HepG2 (cell line): ENCODE data around the gene EPB41L3. TPM values are rescaled to one million over a fixed set of nuclear protein-coding genes. Genes with fewer than 3 reads are reported as not detected.

Experiments used
- ATAC-seq: fragments of 200-7000 bp; cut with Tn5 transposase; 3 replicates; pipeline ENCODE4 v1.9.1; 2020; ENCODE audit warnings: mild to moderate bottlenecking, moderate library complexity
- BruUV-seq: library from RNA; stranded (reverse); fragments of 400-500 nt; replicated peaks from 2 replicates; lab custom pipeline; 2021; lab: Mats Ljungman, UMichigan
- CTCF ChIA-PET: fragments of 300-600 bp; formaldehyde crosslinking; extraction: SDS; loops from one replicate; lab custom pipeline; 2021; ENCODE audit warnings: low total read pairs, inconsistent platforms, low intra/inter-chr PET ratio; lab: Yijun Ruan, JAX
- POLR2A ChIA-PET: fragments of 350-600 bp; sonication (Branson Sonifier 250); formaldehyde crosslinking; loops from one replicate; lab custom pipeline; 2020; ENCODE audit warnings: antibody characterized with exemption, inconsistent platforms; lab: Yijun Ruan, JAX
- DNase-seq: peaks from one replicate; pipeline ENCODE4 v3.0.0-alpha.2; 2015; ENCODE audit warnings: low spot score
- FAIRE-seq: peaks from 3 replicates; lab custom pipeline; 2011; peaks lifted over from hg19 to GRCh38; lab: Jason Lieb, UNC
- H2AFZ ChIP-seq: one replicate; pipeline ENCODE4 v1.6.1; 2011; ENCODE audit warnings: low read length, inconsistent platforms
- H3K27ac ChIP-seq: fragments of 300-600 bp; 3 replicates; pipeline ENCODE4 v1.8.0; 2011; ENCODE audit warnings: mixed run types, mild to moderate bottlenecking, mixed read lengths, low read length, inconsistent platforms; ENCODE audit not compliant: insufficient read depth; ENCODE audit errors: extremely low read length
- H3K27me3 ChIP-seq, 2 experiments: fragments of 200-600 bp in 1 of 2; 2 replicates in 1 of 2; 3 replicates in 1 of 2; pipeline versions ENCODE4 v1.6.0 to v1.8.0; 2011; ENCODE audit warnings: low read length in 2 of 2, mild to moderate bottlenecking in 2 of 2, moderate library complexity in 2 of 2, inconsistent platforms in 1 of 2; ENCODE audit not compliant: insufficient read depth in 2 of 2, control insufficient read depth in 1 of 2
- H3K36me3 ChIP-seq, 2 experiments: fragments of 200-600 bp in 1 of 2; replicated peaks in 1 of 2; 2 replicates in 1 of 2; 3 replicates in 1 of 2; pipeline versions ENCODE4 v1.5.1 to v1.8.0; 2011; ENCODE audit warnings: low read length in 2 of 2, inconsistent platforms in 1 of 2; ENCODE audit not compliant: insufficient read depth in 2 of 2, control insufficient read depth in 1 of 2
- H3K4me1 ChIP-seq: 2 replicates; pipeline ENCODE4 v1.5.1; 2012; ENCODE audit warnings: low read length, inconsistent platforms; ENCODE audit not compliant: insufficient read depth
- H3K4me2 ChIP-seq: 2 replicates; pipeline ENCODE4 v1.6.0; 2011; ENCODE audit warnings: low read depth, low read length, inconsistent platforms
- H3K4me3 ChIP-seq, 3 experiments: fragments of 200-600 bp in 1 of 3; sonication (generic), shearing (Covaris generic) in 1 of 3; replicated peaks in 1 of 3; 2 replicates each; pipeline ENCODE4 v1.5.1; 2011 to 2016; ENCODE audit warnings: low read length in 3 of 3, inconsistent platforms in 2 of 3, low read depth in 2 of 3, mild to moderate bottlenecking in 2 of 3, control low read depth in 1 of 3, mixed read lengths in 1 of 3; ENCODE audit not compliant: insufficient read depth in 1 of 3
- H3K79me2 ChIP-seq: one replicate; pipeline ENCODE4 v1.6.1; 2011; ENCODE audit warnings: low read length, inconsistent platforms; ENCODE audit not compliant: insufficient read depth
- H3K9ac ChIP-seq: 2 replicates; pipeline ENCODE4 v1.6.0; 2011; ENCODE audit warnings: mild to moderate bottlenecking, low read depth, low read length, inconsistent platforms; ENCODE audit not compliant: insufficient read depth
- H3K9me3 ChIP-seq: 2 replicates; pipeline ENCODE4 v1.5.1; 2012; ENCODE audit warnings: mild to moderate bottlenecking, low read length
- H4K20me1 ChIP-seq: 2 replicates; pipeline ENCODE4 v1.6.0; 2011; ENCODE audit warnings: inconsistent platforms, mild to moderate bottlenecking, low read length, moderate library complexity; ENCODE audit not compliant: insufficient read depth
- CBFB ChIP-seq: sonication (generic); formaldehyde crosslinking; IDR thresholded peaks from 2 replicates; pipeline ENCODE4 v1.4.0; 2020; ENCODE audit warnings: missing genetic modification reagents
- FOXK1 ChIP-seq: sonication (generic); formaldehyde crosslinking; IDR thresholded peaks from 2 replicates; pipeline ENCODE4 v1.4.0; 2020; ENCODE audit warnings: low read depth, missing genetic modification reagents, borderline replicate concordance
- HMG20A ChIP-seq: IDR thresholded peaks from 2 replicates; pipeline ENCODE4 v1.6.1; 2016; ENCODE audit warnings: borderline replicate concordance
- HOXA3 ChIP-seq: sonication (generic); formaldehyde crosslinking; IDR thresholded peaks from 2 replicates; pipeline ENCODE4 v1.5.0; 2020; ENCODE audit warnings: missing genetic modification reagents
- KDM6A ChIP-seq: IDR thresholded peaks from 2 replicates; pipeline ENCODE4 v1.6.1; 2016; ENCODE audit warnings: low read depth
- KMT2B ChIP-seq: IDR thresholded peaks from 2 replicates; pipeline ENCODE4 v1.6.1; 2016; ENCODE audit warnings: missing genetic modification reagents, missing compliant biosample characterization
- MYC ChIP-seq: sonication (generic); formaldehyde crosslinking; IDR thresholded peaks from 2 replicates; pipeline ENCODE4 v1.9.0; 2021; ENCODE audit warnings: missing genetic modification reagents, borderline replicate concordance
- PAF1 ChIP-seq: IDR thresholded peaks from 2 replicates; pipeline ENCODE4 v1.6.1; 2016; ENCODE audit warnings: missing genetic modification reagents, missing compliant biosample characterization
- PRPF4 ChIP-seq: fragments of 200-400 bp; formaldehyde crosslinking; IDR thresholded peaks from 2 replicates; pipeline ENCODE4 v1.6.1; 2016; ENCODE audit warnings: low read length, low read depth; ENCODE audit not compliant: poor library complexity, severe bottlenecking
- SNAPC4 ChIP-seq: sonication (generic); formaldehyde crosslinking; IDR thresholded peaks from 2 replicates; pipeline ENCODE4 v1.4.0; 2020; ENCODE audit warnings: mild to moderate bottlenecking, missing genetic modification reagents
- SP4 ChIP-seq: sonication (generic); formaldehyde crosslinking; IDR thresholded peaks from 2 replicates; pipeline ENCODE4 v1.8.1; 2023; ENCODE audit warnings: mild to moderate bottlenecking, missing genetic modification reagents
- TCF7 ChIP-seq: sonication (generic); IDR thresholded peaks from 2 replicates; pipeline ENCODE4 v1.6.1; 2016; ENCODE audit warnings: antibody characterized with exemption, low read depth
- ZFP1 ChIP-seq: IDR thresholded peaks from 2 replicates; pipeline ENCODE4 v1.6.1; 2016
- ZFYVE20 ChIP-seq: sonication (generic); formaldehyde crosslinking; IDR thresholded peaks from 2 replicates; pipeline ENCODE4 v1.8.0; 2023; ENCODE audit warnings: low read depth, mild to moderate bottlenecking, moderate library complexity, missing genetic modification reagents, borderline replicate concordance
- ZKSCAN8 ChIP-seq: IDR thresholded peaks from 2 replicates; pipeline ENCODE4 v1.6.1; 2016; ENCODE audit warnings: borderline replicate concordance, missing genetic modification reagents, missing compliant biosample characterization
- ZNF121 ChIP-seq: sonication (generic); formaldehyde crosslinking; IDR thresholded peaks from 2 replicates; pipeline ENCODE4 v1.5.0; 2020; ENCODE audit warnings: mild to moderate bottlenecking, missing genetic modification reagents
- ZNF33B ChIP-seq: sonication (generic); formaldehyde crosslinking; IDR thresholded peaks from 2 replicates; pipeline ENCODE4 v1.5.1; 2020; ENCODE audit warnings: mild to moderate bottlenecking, missing genetic modification reagents
- WGBS: methylation state at CpG from one replicate; pipeline ENCODE4 v1.1.6; 2017; ENCODE audit warnings: low lambda C conversion rate; 5-methylcytosine and 5-hydroxymethylcytosine counted together
- in situ Hi-C: cut with HindIII; loops from 2 replicates; pipeline ENCODE4 v1.10.0; 2017; ENCODE audit warnings: low pct_unique_long_range_greater_than_20kb; ENCODE audit not compliant: extremely low pct_ligation_motif_present
- intact Hi-C: fragments of 100-400 bp; cut with micrococcal nuclease; formaldehyde crosslinking; loops from one replicate; pipeline ENCODE4 v1.10.0; 2022; ENCODE audit not compliant: unreplicated experiment
- polyA plus RNA-seq, 8 experiments: library from polyadenylated mRNA; depleted of rRNA in 3 of 8; stranded (reverse) in 7 of 8; unstranded in 1 of 8; fragments of >200 nt; fragmentation: Illumina TruSeq in 4 of 8; extraction: Trizol in 4 of 8; gene quantifications; 2 replicates each; pipeline versions ENCODE4 v1.2.1 to v1.2.3, GENCODE V29; 2011 to 2016; ENCODE audit warnings: low read depth in 4 of 8, missing spikeins in 1 of 8, mixed read lengths in 1 of 8; ENCODE audit not compliant: insufficient read depth in 1 of 8
- total RNA-seq, 5 experiments: library from RNA; depleted of rRNA; stranded (reverse); fragments of >200 nt; fragmentation: Illumina TruSeq; extraction: Trizol; gene quantifications; 2 replicates each; pipeline ENCODE4 v1.2.3, GENCODE V29; 2016; ENCODE audit warnings: low read depth in 1 of 5

EPB41L3 gene
- total and polyA plus RNA-seq, 2 of the 13 experiments (the other 11 are each of a cell fraction or from before 2014, with no cell fraction given) = not detected

DNA sequence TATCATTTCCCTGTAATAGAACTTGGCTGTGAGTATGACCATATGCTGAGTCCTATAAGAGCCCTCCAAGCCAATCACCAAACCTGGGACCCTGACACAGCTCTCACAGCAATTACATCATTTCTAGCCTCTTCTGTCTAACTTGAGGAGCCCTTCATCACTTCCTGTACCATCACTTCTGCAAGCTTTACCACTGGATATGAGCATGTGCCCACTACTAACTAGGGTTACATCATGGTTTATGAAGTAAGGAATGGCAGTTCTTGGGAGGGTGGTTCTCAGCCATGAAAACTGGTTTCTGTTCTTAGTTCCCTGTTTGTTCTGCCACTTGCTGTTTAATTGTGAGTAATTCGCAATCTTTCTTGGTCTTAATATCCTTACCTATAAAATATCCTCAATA lies 31.0 kb upstream of the EPB41L3 start:
- Histone ChIP-seq H3K9me3 (no peaks in the 10 kb centered on the region), H3K9ac (no peak overlapping the region), H2AFZ (no peak overlapping the region), H3K79me2 (no peaks in the 10 kb centered on the region), H3K27ac (no peak overlapping the region), H3K4me2 (no peak overlapping the region), H3K36me3 (no peaks in the 10 kb centered on the region), H4K20me1 (no peaks in the 10 kb centered on the region), H3K27me3 (no peaks in the 10 kb centered on the region), H3K4me1 (no peaks in the 10 kb centered on the region), H3K4me3 (no peak overlapping the region)
- ATAC-seq (no peak), FAIRE-seq (no peak), DNase-seq (no peak)
- intact Hi-C loops = no loop called here
- POLR2A ChIA-PET = no interaction called here
- in situ Hi-C loops = no loop called here
- CTCF ChIA-PET = no interaction called here
- BruUV-seq = no TSS peak
- 0% methylated on average over 1 of the region's 1 CpG for WGBS
- TF ChIP-seq CBFB (CRISPR knock-in tag) = no peak

- Histone ChIP-seq H3K9me3 (no peaks in the 10 kb centered on the region), H3K27me3 (no peaks in the 10 kb centered on the region), H3K4me1 (no peaks in the 10 kb centered on the region), H3K27ac (no peak overlapping the region), H3K9ac (no peak overlapping the region), H2AFZ (no peak overlapping the region), H4K20me1 (no peaks in the 10 kb centered on the region), H3K36me3 (no peaks in the 10 kb centered on the region), H3K79me2 (no peaks in the 10 kb centered on the region), H3K4me3 (no peak overlapping the region), H3K4me2 (no peak overlapping the region)
- intact Hi-C loops = no loop called here
- FAIRE-seq = no peak
- in situ Hi-C loops = no loop called here
- POLR2A ChIA-PET = no interaction called here
- ATAC-seq = no peak
- no TSS peak for BruUV-seq
- DNase-seq = no peak
- CTCF ChIA-PET = no interaction called here
- WGBS = 14% methylated on average over 2 of the region's 2 CpGs
- no peak for TF ChIP-seq PRPF4
- no peak for TF ChIP-seq ZNF121 (CRISPR knock-in tag)
- TF ChIP-seq ZFP1 = no peak
- no peak for TF ChIP-seq KMT2B
- no peak for TF ChIP-seq TCF7
- TF ChIP-seq PAF1 (CRISPR knock-in tag) = no peak
- TF ChIP-seq SNAPC4 (CRISPR knock-in tag) = no peak
- TF ChIP-seq FOXK1 (CRISPR knock-in tag) = no peak
- no peak for TF ChIP-seq ZFYVE20 (CRISPR knock-in tag)
- TF ChIP-seq KDM6A (CRISPR knock-in tag) = no peak
- TF ChIP-seq MYC (CRISPR knock-in tag) = no peak
- no peak for TF ChIP-seq HMG20A (CRISPR knock-in tag)
- TF ChIP-seq ZKSCAN8 (CRISPR knock-in tag) = no peak
- TF ChIP-seq SP4 (CRISPR knock-in tag) = no peak
- no peak for TF ChIP-seq HOXA3 (CRISPR knock-in tag)
- TF ChIP-seq ZNF33B = no peak
Observed at GRCh38 chr18:5571666-5572065, 27.9 kb upstream of the EPB41L3 start.
